Hematopoietic multipotent progenitor cell treated with erythropoietin and hydrocortisone succinate and interleukin-3 and kit ligand, for 17 days (in vitro differentiated cells): ENCODE results near the gene PLIN5.
"Not testable (repeated sequence)": the region's sequence is repeated elsewhere in the genome, so short reads cannot be mapped to it uniquely, and the experiment has no call there.

Experiments
- DNase-seq: peaks from one replicate; pipeline ENCODE4 v3.0.0-alpha.2; 2015; ENCODE audit warnings: low spot score

The PLIN5 gene

GRCh38 chr19:4567584-4568071 lies 32.6 kb upstream of the PLIN5 start:
- DNase-seq: peak; percentile 63

DNA sequence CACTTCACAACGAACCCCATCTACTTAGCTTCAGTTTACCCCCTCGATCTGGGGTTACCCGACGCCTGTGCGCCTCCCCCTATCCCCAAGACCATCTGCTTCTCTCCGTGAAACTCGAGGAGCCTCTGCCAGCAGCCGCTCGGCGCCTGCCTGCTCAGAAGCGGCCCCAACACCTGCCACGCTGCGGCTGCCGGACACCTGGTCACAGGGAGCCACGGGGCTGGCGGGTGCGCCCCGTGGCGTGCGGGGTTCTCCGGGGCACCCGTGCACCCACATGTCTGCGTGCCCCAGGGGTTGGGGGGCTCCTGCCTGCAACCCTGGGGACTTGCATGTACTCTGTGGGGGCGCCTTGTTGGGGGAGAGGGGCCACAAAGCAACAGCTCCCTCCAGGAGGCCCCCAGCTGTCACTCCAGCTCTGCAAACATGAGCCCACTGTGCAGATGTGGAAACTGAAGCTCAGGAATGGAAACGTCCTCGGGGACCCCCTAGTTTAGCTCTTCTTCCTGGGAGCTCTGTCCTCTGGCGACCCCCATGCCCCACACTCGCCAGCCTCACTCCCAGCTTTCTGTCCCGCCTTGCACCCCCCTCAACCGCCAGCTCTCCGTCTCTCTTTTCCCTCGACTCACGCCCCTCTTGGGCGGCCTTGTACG lies 31.5 kb upstream of the PLIN5 start:
- DNase-seq: no peak

- DNase-seq: not testable (repeated sequence)
Measured at GRCh38 chr19:4563562-4563961, 28.5 kb upstream of the PLIN5 start.

DNA sequence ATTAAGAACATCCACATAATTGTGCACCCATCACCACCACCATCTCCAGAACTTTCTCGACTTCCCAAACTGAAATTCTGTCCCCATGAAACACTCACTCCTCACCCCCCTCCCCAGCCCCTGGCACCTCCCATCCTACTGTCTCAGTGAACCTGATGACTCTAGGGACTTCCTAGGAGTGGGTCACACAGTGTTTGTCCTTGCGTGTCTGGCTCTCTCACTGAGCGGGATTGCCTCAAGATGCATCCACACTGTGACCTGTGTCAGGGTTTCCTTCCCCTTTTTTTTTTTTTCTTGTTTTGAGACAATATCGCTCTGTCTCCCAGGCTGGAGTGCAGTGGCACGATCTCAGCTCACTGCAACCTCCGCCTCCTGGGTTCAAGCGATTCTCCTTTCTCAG lies 27.1 kb upstream of the PLIN5 start:
- DNase-seq: not testable (repeated sequence)

- no peak for DNase-seq
Measured at GRCh38 chr19:4559569-4559968, 24.5 kb upstream of the PLIN5 start, which contains the start of gene SEMA6B. Gene SEMA6B (minus strand): TSS chr19:4559684. CDS start chr19:4558457, 1,227 bp downstream.

GRCh38 chr19:4557971-4558941 lies 23.2 kb upstream of the PLIN5 start:
- DNase-seq: peak; percentile 30

DNA sequence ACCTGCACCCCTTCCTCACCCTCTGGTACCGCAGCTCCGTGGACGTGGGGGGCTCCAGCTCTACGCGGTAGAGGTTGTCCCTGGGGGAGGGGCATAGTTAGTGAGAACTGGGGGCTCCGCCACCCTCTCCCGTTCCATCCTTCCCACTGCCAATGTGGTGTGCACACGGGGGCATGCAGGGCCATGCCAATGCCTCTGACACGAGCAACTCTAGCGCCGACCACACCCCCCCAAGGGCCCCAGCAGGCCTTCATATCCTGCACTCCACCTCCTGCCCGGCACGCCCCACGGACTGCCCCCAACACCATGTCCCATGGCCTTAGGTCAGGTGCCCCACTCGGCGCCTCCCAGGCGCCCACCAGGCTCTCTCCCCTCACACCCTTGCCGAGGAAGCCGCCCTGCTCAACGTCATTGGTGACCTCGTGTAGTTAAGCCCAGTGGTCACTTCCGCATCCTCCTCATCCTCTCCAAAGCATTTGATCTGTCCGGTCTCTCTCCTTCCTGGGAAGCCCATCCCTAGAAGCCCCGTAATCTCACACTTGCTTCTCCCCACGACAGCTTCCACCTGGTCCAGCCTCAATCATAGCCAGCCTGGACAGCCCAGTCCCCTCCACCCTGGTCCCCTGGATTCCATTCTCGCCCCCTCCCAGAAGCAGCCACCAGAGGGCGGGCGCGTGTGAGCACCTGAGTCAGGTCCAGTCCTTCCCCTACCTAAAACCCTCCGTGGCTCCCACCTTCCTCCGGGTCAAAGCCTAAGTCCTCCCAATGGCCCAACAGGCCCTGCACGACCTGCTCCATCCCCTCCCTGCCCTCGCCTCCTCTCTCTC lies 22.3 kb upstream of the PLIN5 start:
- DNase-seq: no peak

DNA sequence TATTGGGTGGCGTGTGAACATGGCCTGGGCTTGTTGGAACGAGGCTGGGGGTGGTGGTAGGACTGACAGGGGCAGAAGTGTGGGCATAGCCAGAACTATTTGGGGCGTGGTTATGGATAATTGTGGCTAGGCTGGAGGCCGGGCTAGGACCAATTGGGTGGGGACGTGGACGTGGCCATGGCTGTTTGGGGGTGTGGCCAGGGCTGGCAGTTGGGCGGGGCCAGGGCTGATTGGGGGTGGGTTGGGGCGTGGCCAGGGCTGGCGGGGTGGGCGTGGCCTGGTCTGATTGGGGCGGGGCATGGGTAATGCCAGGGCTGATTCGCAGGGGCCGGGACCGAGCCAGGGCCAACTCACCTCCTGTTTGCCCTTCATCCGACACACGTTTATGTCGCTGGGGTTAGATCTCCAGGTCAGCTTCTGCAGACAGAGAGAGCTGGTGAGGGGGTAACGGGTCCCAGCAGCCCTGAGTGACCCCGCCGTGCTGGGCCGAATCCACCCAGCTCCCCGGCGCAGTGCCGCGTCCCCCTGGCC lies 21.6 kb upstream of the PLIN5 start:
- peak; percentile 75 for DNase-seq

DNA sequence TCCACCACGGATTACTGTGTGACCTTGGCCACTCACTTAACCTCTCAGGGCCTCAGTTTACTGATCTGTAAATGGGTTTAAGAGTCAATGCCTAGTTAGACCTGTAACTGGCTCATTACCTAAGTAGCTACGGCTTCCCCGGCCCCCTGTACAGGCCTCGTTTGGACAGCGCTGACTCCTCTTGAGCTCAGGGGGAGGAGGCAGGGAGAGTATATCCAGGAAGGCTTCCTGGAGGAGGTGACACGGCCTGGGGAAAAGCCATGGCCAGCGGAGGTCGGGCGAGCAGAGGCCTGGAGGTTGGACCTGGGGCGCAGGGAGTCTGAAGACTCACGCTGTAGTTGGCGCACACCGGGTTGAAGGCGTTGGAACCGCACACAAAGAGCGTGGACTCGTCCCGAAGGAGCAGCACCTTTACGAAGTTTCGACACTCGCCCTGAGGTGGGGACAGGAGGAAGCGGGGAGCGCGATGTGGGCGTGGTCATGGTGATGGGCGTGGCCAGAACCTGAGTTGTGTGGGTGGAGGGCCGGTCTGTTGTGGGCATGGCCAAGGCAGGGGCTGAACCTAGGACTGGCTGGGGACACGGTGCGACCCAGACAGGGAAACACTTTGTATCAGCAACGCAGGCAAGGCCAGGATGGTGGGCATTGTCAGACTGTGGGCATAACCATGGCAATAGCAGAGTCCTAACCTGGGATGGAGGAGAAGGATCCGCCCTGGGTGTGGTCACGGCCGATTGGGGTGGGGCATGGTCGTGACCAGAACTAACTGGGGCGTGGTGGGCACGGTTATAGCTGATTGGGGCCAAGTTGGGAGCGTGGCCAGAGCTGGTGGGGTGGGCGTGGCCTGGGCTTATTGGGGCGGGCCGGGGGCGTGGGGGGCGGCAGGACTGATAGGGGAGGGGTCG lies 20.9 kb upstream of the PLIN5 start:
- DNase-seq: peak; percentile 80

DNA sequence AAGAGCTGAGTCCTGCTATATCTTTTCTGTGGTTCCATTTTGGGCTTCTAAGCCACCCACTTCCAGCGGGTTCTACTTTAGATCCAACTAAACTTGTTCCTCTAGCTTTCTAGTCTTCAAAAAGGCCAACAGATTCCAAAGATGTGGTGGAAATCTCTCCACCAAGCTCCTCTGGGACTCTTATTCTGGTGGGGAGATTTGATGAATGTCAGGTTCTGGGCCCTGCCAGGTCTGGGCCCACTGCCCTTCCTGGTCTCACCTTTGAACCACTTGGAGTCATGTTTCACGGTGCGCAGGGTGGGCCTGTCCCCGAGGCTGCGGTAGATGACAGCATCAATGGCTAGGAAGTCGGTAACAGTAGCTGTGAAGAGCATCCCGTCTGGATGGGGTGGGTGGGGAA lies 19.7 kb upstream of the PLIN5 start:
- DNase-seq: no peak

GRCh38 chr19:4553775-4554174 lies 18.8 kb upstream of the PLIN5 start:
- no peak for DNase-seq

DNA sequence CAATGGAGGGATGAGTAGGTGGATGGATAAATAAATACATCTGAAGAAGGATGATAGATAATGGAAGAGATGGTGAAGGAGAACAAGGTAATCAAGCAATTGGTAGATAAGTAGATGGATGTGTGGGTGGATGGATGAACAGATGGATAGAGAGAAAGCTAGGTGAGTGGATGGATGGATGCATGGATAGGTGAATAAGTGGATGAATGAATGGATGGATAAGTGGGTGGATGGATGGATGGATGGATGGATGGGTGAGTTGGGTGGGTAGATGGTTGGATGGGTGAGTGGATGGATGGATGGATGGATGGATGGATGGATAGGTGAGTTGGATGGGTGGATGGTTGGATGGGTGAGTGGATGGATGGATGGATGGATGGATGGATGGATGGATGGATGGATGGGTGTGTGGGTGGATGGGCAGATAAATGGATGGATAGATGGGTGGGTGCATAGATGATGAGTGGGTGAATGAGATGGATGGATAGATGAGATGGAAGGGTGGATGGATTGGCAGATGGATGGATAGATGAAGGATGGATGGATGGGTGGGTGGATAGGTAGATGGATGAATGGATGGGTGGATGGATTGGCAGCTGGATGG lies 18.2 kb upstream of the PLIN5 start:
- no peak for DNase-seq

DNA sequence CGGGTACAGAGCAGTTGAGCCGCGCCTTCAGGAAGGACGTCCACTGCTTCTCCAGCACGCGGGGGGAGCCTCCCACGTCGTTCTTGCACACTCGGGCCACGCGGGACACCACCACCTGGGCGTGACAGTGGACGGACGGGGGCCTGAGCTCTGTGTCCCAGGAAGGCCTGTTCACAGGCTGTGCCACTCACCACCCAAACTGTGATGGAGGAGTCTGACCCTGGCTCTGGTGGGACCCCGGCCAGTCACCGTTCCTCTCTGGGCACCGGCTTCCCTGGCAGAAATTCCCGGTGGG lies 17.4 kb upstream of the PLIN5 start:
- DNase-seq: no peak

GRCh38 chr19:4550479-4551050 lies 15.5 kb upstream of the PLIN5 start:
- no peak for DNase-seq

DNA sequence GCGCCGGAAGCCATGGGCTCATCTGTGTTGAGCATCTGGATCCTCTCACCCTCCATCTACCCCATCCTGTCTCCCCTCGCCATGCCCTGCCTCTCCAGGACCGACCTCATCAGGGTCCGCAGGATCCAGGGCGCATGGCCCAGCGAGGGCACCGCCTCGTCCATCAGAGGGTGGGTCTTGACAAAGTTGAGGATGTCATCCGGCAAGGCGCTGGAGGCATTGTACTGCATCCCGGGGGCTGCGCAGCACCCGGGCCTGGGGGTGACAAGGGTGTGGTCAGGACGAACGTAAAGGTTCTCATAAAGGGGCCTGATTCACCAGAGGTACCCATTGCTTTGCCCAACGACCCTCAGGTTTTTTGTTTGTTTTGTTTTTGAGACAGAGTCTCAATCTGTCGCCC lies 15.0 kb upstream of the PLIN5 start:
- no peak for DNase-seq

GRCh38 chr19:4548238-4548584 lies 13.2 kb upstream of the PLIN5 start:
- no peak for DNase-seq

DNA sequence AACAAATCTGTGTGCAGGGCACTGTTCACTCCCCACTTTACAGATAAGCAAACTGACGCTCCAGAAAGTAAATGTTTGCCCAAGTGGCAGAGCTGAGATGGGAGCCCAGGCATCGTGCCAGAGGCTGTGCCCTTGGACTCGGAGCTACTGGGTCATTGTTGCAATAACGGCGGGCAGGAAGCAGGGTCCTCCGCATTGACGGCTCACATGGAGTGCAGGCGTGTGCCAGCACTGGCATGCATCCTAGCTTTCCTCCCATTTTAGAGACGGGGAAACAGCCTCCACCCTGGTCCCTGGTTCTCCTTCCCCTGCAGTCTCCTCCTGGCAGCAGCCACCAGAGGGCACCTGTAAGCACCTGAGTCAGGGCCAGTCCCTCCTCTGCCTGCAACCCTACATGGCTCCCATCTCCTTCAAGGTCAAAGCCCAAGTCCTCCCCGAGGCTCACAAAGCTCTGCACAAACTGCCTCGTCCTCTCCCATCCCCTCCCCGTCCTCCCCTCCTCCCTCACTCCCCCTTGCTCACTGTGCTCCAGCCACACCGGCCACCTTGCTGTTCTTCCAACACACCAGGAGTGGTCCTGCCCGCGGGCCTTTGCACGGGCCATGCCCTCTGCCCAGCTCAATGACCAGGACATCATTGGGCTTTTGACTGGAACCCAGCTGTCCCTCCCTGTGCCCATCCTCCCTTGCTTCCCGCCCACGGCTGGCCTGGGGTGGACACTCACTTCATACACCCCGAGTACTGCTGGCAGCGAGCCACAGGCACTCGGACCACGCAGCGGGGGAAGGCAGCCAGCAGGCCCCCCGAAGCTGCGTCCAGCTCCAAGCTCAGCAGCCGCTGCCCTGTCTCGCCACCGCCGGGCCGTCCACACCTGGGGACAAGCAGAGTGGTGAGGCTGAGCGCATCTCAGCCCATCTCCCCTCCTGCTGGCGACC lies 12.5 kb upstream of the PLIN5 start:
- DNase-seq: peak; percentile 37

- no peak for DNase-seq
Measured at GRCh38 chr19:4543842-4544647, 9.0 kb upstream of the PLIN5 start.
